Measurements from ENCODE around the gene CLDN4. TPM values are rescaled to one million over a fixed set of nuclear protein-coding genes. Genes with fewer than 3 reads are reported as not detected.

The CLDN4 gene
- total and polyA plus RNA-seq, 9 of the 15 experiments (the other 6 are each of a cell fraction or from before 2014, with no cell fraction given): 0.05 to 0.60 (median 0.06) TPM; not detected in 3

DNA sequence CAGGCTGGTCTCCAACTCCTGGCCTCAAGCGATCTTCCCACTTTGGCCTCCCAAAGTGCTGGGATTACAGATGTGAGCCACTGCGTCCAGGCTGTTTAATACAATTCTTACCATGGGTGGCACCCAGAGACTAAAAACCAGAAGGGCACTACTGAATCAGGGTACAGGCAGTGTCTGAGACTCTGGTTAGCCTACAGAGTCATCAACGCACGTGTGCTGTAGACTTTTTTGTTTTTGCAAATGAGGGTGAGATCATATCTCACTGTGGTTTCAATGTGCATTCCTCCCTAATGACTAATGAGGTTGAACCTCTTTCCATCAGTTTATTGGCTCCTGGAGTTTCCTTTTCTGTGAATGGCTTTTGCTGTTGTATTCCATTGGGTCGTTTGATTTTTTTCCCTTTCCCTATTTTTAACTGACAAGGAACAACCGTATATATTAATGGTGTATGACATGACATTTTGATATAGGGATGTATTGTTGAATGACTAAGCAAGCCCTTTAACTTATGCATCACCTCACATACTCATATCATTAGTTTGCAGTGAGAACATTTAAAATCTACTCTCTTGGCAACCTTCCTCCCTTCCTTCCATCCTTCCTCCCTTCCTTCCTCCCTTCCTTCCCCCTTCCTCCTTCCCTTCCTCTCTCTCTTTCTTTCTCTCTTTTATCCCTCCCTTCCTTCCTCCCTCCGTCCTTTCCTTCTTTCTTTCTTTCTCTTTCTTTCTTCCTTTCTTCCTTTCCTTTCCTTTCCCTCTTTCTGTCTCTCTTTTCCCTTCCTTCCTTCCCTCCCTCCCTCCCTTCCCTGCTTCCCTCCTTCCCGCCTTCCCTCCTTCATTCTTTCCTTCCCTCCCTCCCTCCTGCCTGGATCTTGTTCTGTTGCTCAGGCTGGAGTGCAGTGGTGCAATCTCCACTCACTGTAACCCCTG lies 20.9 kb downstream of the CLDN4 start (continued):
- TF ChIP-seq GABPB2 (CRISPR knock-in tag; conservative IDR thresholded peaks at IDR 0.05): no peak
- TF ChIP-seq NFE2 (IDR thresholded peaks at IDR 0.05; ENCODE audit: low read depth): peak; percentile 48
- no peak for TF ChIP-seq MAFK (IDR thresholded peaks at IDR 0.05; ENCODE audit: low read length)
- TF ChIP-seq POLR2G (IDR thresholded peaks at IDR 0.05; ENCODE audit: low read depth, low read length): no peak
- no peak for TF ChIP-seq PHF21A (IDR thresholded peaks at IDR 0.05; ENCODE audit: borderline replicate concordance, low read depth)
- no peak; the same call in 1 of the 2 replicates for TF ChIP-seq TAL1 (IDR thresholded peaks at IDR 0.05)
- TF ChIP-seq ZBTB1 (CRISPR knock-in tag; IDR thresholded peaks at IDR 0.05; ENCODE audit: borderline replicate concordance, low read depth): no peak
- TF ChIP-seq ZNF445 (CRISPR knock-in tag; IDR thresholded peaks at IDR 0.05; ENCODE audit: low read depth): no peak
- TF ChIP-seq, protein P1, sequence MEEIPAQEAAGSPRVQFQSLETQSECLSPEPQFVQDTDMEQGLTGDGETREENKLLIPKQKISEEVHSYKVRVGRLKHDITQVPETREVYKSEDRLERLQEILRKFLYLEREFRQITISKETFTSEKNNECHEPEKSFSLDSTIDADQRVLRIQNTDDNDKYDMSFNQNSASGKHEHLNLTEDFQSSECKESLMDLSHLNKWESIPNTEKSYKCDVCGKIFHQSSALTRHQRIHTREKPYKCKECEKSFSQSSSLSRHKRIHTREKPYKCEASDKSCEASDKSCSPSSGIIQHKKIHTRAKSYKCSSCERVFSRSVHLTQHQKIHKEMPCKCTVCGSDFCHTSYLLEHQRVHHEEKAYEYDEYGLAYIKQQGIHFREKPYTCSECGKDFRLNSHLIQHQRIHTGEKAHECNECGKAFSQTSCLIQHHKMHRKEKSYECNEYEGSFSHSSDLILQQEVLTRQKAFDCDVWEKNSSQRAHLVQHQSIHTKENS (CRISPR knock-in tag; IDR thresholded peaks at IDR 0.05): no peak
- peak; percentile 90 for TF ChIP-seq ZNF384 (IDR thresholded peaks at IDR 0.05; ENCODE audit: low read depth, low read length)
- TF ChIP-seq FOXP4 (CRISPR knock-in tag; IDR thresholded peaks at IDR 0.05; ENCODE audit: borderline replicate concordance): no peak
- TF ChIP-seq, protein P2, sequence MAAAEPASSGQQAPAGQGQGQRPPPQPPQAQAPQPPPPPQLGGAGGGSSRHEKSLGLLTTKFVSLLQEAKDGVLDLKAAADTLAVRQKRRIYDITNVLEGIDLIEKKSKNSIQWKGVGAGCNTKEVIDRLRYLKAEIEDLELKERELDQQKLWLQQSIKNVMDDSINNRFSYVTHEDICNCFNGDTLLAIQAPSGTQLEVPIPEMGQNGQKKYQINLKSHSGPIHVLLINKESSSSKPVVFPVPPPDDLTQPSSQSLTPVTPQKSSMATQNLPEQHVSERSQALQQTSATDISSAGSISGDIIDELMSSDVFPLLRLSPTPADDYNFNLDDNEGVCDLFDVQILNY (CRISPR knock-in tag; IDR thresholded peaks at IDR 0.05): no peak
- peak in 1 of 2 experiments; percentile 85; a peak in 1 of 3 replicates for TF ChIP-seq CBX3 (IDR thresholded peaks at IDR 0.05; ENCODE audit: borderline replicate concordance in 1 of 2, low read length in 2 of 2)
- TF ChIP-seq, protein P3, sequence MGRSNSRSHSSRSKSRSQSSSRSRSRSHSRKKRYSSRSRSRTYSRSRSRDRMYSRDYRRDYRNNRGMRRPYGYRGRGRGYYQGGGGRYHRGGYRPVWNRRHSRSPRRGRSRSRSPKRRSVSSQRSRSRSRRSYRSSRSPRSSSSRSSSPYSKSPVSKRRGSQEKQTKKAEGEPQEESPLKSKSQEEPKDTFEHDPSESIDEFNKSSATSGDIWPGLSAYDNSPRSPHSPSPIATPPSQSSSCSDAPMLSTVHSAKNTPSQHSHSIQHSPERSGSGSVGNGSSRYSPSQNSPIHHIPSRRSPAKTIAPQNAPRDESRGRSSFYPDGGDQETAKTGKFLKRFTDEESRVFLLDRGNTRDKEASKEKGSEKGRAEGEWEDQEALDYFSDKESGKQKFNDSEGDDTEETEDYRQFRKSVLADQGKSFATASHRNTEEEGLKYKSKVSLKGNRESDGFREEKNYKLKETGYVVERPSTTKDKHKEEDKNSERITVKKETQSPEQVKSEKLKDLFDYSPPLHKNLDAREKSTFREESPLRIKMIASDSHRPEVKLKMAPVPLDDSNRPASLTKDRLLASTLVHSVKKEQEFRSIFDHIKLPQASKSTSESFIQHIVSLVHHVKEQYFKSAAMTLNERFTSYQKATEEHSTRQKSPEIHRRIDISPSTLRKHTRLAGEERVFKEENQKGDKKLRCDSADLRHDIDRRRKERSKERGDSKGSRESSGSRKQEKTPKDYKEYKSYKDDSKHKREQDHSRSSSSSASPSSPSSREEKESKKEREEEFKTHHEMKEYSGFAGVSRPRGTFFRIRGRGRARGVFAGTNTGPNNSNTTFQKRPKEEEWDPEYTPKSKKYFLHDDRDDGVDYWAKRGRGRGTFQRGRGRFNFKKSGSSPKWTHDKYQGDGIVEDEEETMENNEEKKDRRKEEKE (IDR thresholded peaks at IDR 0.05; ENCODE audit: borderline replicate concordance in 1 of 2, control insufficient read depth in 1 of 2, low read depth in 2 of 2, low read length in 1 of 2): no peak
- TF ChIP-seq SFPQ (IDR thresholded peaks at IDR 0.05; ENCODE audit: low read depth, low read length): no peak
- no peak for TF ChIP-seq NCOA2 (IDR thresholded peaks at IDR 0.05; ENCODE audit: partially characterized antibody in 2 of 2)

Measured in K562 (cell line).